Liver (tissue), 9 donors: ENCODE measurements around the gene DPH3. TPM values are rescaled to one million over a fixed set of nuclear protein-coding genes. Genes with fewer than 3 reads are reported as not detected.

Experiments
- DNase-seq: peaks from one replicate; pipeline ENCODE4 v3.0.0-alpha.2; 2017; ENCODE audit warnings: low spot score
- H3K27ac ChIP-seq, 2 donors: one replicate each; pipeline ENCODE4 v1.7.0; 2013; ENCODE audit warnings: inconsistent platforms in 2 of 2, low read length in 2 of 2, control low read depth in 1 of 2, low read depth in 1 of 2, mild to moderate bottlenecking in 1 of 2
- H3K27me3 ChIP-seq, 4 donors: one replicate each; pipeline versions ENCODE4 v1.6.1 to v1.7.0; 2013; ENCODE audit warnings: low read length in 3 of 4, inconsistent platforms in 1 of 4, mild to moderate bottlenecking in 1 of 4, moderate library complexity in 1 of 4; ENCODE audit not compliant: control insufficient read depth in 4 of 4, insufficient read depth in 4 of 4
- H3K36me3 ChIP-seq, 4 donors: one replicate each; pipeline versions ENCODE4 v1.6.1 to v1.7.0; 2013; ENCODE audit warnings: low read length in 3 of 4, mild to moderate bottlenecking in 3 of 4, low read depth in 1 of 4, moderate library complexity in 1 of 4; ENCODE audit not compliant: control insufficient read depth in 4 of 4, insufficient read depth in 3 of 4
- H3K4me1 ChIP-seq, 4 donors: one replicate each; pipeline versions ENCODE4 v1.6.1 to v1.7.0; 2013; ENCODE audit warnings: low read length in 3 of 4, mild to moderate bottlenecking in 3 of 4, moderate library complexity in 1 of 4; ENCODE audit not compliant: control insufficient read depth in 4 of 4, insufficient read depth in 4 of 4
- H3K4me3 ChIP-seq, 3 donors: one replicate each; pipeline versions ENCODE4 v1.6.1 to v1.7.0; 2013; ENCODE audit warnings: low read length in 3 of 3, control low read depth in 1 of 3, low read depth in 1 of 3, mild to moderate bottlenecking in 1 of 3
- H3K9ac ChIP-seq, 2 donors: one replicate each; pipeline ENCODE4 v1.7.0; 2013; ENCODE audit warnings: low read length in 2 of 2, mild to moderate bottlenecking in 2 of 2, moderate library complexity in 2 of 2, control low read depth in 1 of 2, low read depth in 1 of 2
- H3K9me3 ChIP-seq, 4 donors: one replicate each; pipeline versions ENCODE4 v1.6.1 to v1.7.0; 2013; ENCODE audit warnings: low read length in 3 of 4; ENCODE audit not compliant: control insufficient read depth in 4 of 4
- EGR1 ChIP-seq, 2 donors: IDR thresholded peaks; 2 replicates each; pipeline ENCODE4 v1.6.1; 2016 to 2018; ENCODE audit warnings: antibody characterized with exemption in 2 of 2, low read depth in 2 of 2
- FOXA2 ChIP-seq: IDR thresholded peaks from 2 replicates; pipeline ENCODE4 v1.6.1; 2016; ENCODE audit warnings: antibody characterized with exemption
- HNF4A ChIP-seq, 2 donors: conservative IDR thresholded peaks; 2 replicates each; pipeline ENCODE4 v1.6.1; 2016; ENCODE audit warnings: antibody characterized with exemption in 2 of 2, mild to moderate bottlenecking in 2 of 2
- JUND ChIP-seq, 2 donors: IDR thresholded peaks; 2 replicates each; pipeline ENCODE4 v1.6.1; 2016; ENCODE audit warnings: antibody characterized with exemption in 2 of 2
- NR2F2 ChIP-seq: IDR thresholded peaks from 2 replicates; pipeline ENCODE4 v1.6.1; 2016; ENCODE audit warnings: antibody characterized with exemption
- RAD21 ChIP-seq, 2 donors: IDR thresholded peaks; 2 replicates each; pipeline ENCODE4 v1.6.1; 2016; ENCODE audit warnings: antibody characterized with exemption in 2 of 2, mild to moderate bottlenecking in 2 of 2
- TAF1 ChIP-seq: conservative IDR thresholded peaks from 2 replicates; pipeline ENCODE4 v1.6.1; 2016; ENCODE audit warnings: antibody characterized with exemption, mild to moderate bottlenecking
- YY1 ChIP-seq: IDR thresholded peaks from 2 replicates; pipeline ENCODE4 v1.6.1; 2016; ENCODE audit warnings: antibody characterized with exemption, mild to moderate bottlenecking
- WGBS: extraction: QIAGEN DNeasy Blood & Tissue Kit; methylation state at CpG from one replicate; pipeline ENCODE4 v1.1.7; 2013; 5-methylcytosine and 5-hydroxymethylcytosine counted together
- polyA plus RNA-seq, 2 donors: library from polyadenylated mRNA; stranded (reverse) in 1 of 2; unstranded in 1 of 2; fragments of 200-250 nt in 1 of 2; fragments of >200 nt in 1 of 2; fragmentation: Nextera tagmentation in 1 of 2; extraction: Ambion mirVana in 1 of 2; gene quantifications; one replicate each; pipeline versions ENCODE4 v1.2.1 to v1.2.3, GENCODE V29; 2013 to 2015
- total RNA-seq, 2 donors: library from RNA; depleted of rRNA; stranded (reverse); fragments of >200 nt; gene quantifications; one replicate each; pipeline ENCODE4 v1.2.3, GENCODE V29; 2014
- TF ChIP-seq, protein P1 (sequence below): IDR thresholded peaks from 2 replicates; pipeline ENCODE4 v1.6.1; 2016; ENCODE audit warnings: antibody characterized with exemption
- TF ChIP-seq, protein P2 (sequence below): IDR thresholded peaks from 2 replicates; pipeline ENCODE4 v1.6.1; 2016; ENCODE audit warnings: antibody characterized with exemption, mild to moderate bottlenecking
- TF ChIP-seq, protein P3 (sequence below): IDR thresholded peaks from 2 replicates; pipeline ENCODE4 v1.6.1; 2016; ENCODE audit warnings: antibody characterized with exemption
- donor health status: healthy.
- donor health status: healthy.
- donor health status: healthy.
- donor health status: healthy.
- donor health status: healthy.

The DPH3 gene
- total and polyA plus RNA-seq, 4 donors = 7.8 to 19.1 (median 11.6) TPM

DNA sequence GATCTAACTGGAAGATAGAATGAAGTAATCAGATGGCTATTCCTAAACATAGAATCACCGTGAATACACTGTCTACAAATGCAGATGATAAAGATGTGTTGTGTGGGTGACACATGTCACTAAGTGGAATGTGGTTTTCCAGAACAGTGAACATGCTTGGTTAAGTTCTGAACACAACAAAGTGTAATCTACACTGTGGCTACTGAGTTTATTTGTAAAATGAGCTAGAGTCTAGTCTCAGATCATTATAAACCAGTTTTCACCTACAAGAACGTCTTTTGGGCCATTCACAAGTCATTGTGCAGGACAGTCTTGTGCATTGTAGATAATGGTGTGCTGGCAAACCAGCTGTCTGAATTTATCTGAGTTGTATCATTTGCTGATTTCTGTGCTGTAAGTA is 35.6 kb upstream of the DPH3 start:
- H3K27ac ChIP-seq = no peak overlapping the region

DNA sequence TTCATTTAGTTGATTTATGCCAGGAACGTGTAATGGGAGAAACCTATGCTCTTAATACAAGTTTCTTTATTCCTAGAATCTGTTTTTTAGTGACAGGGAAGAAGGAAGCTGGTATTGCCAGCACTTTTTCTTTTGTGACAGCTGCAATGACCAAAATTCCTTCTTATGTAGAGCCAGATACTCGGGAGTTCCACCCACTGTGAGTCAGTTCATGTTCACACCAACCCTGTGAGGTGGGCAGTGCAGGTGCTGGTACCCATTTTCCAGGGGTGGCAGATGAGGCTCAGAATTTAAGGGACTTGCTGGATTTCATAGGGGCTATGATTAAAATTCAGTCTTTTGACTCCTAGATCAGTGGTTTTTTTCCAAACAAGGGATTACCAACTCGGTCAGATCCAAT is 35.0 kb upstream of the DPH3 start:
- no peak overlapping the region for H3K27ac ChIP-seq
- WGBS = 86% methylated on average over 3 of the region's 3 CpGs

More for the DNA sequence above, 35.6 kb upstream of the DPH3 start:
- Histone ChIP-seq H3K27me3 (no peaks in the 10 kb centered on the region), H3K36me3 (peaks cover 2 to 9% (median 5%) of the 10 kb centered on the region in 4 donors), H3K9ac (no peak overlapping the region), H3K4me3 (no peak overlapping the region), H3K9me3 (no peaks in the 10 kb centered on the region), H3K4me1 (peaks cover 0 to 14% (median 8%) of the 10 kb centered on the region in 4 donors)
- DNase-seq = no peak
- WGBS = 86% methylated on average over 2 of the region's 2 CpGs
- no peak for TF ChIP-seq HNF4A (conservative IDR thresholded peaks at IDR 0.05)
- TF ChIP-seq YY1 = no peak
- TF ChIP-seq TAF1 = no peak
- TF ChIP-seq JUND (IDR thresholded peaks at IDR 0.05) = no peak
- TF ChIP-seq, protein P1, sequence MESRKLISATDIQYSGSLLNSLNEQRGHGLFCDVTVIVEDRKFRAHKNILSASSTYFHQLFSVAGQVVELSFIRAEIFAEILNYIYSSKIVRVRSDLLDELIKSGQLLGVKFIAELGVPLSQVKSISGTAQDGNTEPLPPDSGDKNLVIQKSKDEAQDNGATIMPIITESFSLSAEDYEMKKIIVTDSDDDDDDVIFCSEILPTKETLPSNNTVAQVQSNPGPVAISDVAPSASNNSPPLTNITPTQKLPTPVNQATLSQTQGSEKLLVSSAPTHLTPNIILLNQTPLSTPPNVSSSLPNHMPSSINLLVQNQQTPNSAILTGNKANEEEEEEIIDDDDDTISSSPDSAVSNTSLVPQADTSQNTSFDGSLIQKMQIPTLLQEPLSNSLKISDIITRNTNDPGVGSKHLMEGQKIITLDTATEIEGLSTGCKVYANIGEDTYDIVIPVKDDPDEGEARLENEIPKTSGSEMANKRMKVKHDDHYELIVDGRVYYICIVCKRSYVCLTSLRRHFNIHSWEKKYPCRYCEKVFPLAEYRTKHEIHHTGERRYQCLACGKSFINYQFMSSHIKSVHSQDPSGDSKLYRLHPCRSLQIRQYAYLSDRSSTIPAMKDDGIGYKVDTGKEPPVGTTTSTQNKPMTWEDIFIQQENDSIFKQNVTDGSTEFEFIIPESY = no peak
- TF ChIP-seq, protein P2, sequence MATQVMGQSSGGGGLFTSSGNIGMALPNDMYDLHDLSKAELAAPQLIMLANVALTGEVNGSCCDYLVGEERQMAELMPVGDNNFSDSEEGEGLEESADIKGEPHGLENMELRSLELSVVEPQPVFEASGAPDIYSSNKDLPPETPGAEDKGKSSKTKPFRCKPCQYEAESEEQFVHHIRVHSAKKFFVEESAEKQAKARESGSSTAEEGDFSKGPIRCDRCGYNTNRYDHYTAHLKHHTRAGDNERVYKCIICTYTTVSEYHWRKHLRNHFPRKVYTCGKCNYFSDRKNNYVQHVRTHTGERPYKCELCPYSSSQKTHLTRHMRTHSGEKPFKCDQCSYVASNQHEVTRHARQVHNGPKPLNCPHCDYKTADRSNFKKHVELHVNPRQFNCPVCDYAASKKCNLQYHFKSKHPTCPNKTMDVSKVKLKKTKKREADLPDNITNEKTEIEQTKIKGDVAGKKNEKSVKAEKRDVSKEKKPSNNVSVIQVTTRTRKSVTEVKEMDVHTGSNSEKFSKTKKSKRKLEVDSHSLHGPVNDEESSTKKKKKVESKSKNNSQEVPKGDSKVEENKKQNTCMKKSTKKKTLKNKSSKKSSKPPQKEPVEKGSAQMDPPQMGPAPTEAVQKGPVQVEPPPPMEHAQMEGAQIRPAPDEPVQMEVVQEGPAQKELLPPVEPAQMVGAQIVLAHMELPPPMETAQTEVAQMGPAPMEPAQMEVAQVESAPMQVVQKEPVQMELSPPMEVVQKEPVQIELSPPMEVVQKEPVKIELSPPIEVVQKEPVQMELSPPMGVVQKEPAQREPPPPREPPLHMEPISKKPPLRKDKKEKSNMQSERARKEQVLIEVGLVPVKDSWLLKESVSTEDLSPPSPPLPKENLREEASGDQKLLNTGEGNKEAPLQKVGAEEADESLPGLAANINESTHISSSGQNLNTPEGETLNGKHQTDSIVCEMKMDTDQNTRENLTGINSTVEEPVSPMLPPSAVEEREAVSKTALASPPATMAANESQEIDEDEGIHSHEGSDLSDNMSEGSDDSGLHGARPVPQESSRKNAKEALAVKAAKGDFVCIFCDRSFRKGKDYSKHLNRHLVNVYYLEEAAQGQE = no peak
- TF ChIP-seq, protein P3, sequence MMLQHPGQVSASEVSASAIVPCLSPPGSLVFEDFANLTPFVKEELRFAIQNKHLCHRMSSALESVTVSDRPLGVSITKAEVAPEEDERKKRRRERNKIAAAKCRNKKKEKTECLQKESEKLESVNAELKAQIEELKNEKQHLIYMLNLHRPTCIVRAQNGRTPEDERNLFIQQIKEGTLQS = no peak

More for the DNA sequence above, 35.0 kb upstream of the DPH3 start:
- H3K9ac ChIP-seq = no peak overlapping the region
- TF ChIP-seq, protein P2 = no peak
- no peak for TF ChIP-seq FOXA2
- TF ChIP-seq HNF4A (conservative IDR thresholded peaks at IDR 0.05) = no peak
- no peak for TF ChIP-seq YY1
- TF ChIP-seq, protein P3 = no peak
- no peak for TF ChIP-seq EGR1 (IDR thresholded peaks at IDR 0.05; ENCODE audit: low read depth in 2 of 2)
- TF ChIP-seq, protein P1 = no peak
- TF ChIP-seq RAD21 (IDR thresholded peaks at IDR 0.05) = no peak
- no peak for TF ChIP-seq NR2F2
- H3K4me1 ChIP-seq = peaks cover 0 to 9% (median 4%) of the 10 kb centered on the region in 4 donors
- H3K4me3 ChIP-seq = no peak overlapping the region
- H3K9me3 ChIP-seq = no peaks in the 10 kb centered on the region
- peaks cover 2 to 10% (median 8%) of the 10 kb centered on the region in 4 donors for H3K36me3 ChIP-seq
- DNase-seq = no peak
- H3K27me3 ChIP-seq = no peaks in the 10 kb centered on the region
